Measurements from ENCODE around the gene CFAP44.

The CFAP44 gene

DNA sequence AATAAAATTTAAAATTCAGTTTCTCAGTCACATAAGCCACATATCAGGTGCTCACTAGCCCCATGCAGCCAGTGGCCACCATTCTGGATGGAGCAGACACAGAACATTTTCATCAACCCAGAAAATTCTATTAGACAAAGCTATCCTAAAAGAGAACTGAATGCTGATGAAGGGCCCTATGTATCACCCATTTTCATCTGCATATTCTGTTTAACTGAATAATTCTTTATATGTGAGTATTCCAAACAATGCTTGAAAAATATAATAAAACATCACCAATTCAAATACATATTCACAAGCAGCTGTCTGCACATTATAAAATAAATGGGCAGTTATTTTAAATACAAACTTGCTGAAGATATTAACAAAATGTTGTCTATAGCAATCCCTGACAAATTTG, 14.2 kb upstream of the CFAP44 start:
- H3K9me3 ChIP-seq, result no peaks in the 10 kb centered on the region
- peaks cover 2 to 64% (median 45%) of the 10 kb centered on the region in 3 donors for H3K36me3 ChIP-seq
- DNase-seq, result no peak
- H3K27me3 ChIP-seq, result no peaks in the 10 kb centered on the region
- H3K4me1 ChIP-seq, result no peaks in the 10 kb centered on the region
- H3K4me3 ChIP-seq, result no peak overlapping the region
- intact Hi-C loops (cut with DNase I; ENCODE audit: low total_unique reads), result no loop called here
- no peak overlapping the region for H3K27ac ChIP-seq
- TF ChIP-seq, protein P1, sequence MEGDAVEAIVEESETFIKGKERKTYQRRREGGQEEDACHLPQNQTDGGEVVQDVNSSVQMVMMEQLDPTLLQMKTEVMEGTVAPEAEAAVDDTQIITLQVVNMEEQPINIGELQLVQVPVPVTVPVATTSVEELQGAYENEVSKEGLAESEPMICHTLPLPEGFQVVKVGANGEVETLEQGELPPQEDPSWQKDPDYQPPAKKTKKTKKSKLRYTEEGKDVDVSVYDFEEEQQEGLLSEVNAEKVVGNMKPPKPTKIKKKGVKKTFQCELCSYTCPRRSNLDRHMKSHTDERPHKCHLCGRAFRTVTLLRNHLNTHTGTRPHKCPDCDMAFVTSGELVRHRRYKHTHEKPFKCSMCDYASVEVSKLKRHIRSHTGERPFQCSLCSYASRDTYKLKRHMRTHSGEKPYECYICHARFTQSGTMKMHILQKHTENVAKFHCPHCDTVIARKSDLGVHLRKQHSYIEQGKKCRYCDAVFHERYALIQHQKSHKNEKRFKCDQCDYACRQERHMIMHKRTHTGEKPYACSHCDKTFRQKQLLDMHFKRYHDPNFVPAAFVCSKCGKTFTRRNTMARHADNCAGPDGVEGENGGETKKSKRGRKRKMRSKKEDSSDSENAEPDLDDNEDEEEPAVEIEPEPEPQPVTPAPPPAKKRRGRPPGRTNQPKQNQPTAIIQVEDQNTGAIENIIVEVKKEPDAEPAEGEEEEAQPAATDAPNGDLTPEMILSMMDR (IDR thresholded peaks at IDR 0.05), result no peak

DNA sequence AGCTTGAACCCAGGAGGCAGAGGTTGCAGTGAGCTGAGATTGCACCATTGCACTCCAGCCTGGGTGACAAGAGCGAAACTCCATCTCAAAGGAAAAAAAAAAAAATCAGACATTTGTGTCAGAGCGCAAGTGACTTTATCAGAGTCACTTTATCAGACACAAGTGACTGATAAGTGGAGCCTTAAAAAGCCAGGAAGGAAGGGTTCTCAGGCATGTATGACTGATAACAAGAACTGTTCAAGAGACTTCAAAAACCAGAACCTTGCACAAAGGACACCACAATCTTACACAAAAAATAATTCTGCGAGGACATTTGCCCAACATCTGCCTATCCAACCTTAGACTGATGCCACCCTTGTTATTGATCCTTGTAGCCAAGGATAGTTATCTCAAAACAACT, 13.3 kb upstream of the CFAP44 start:
- H3K36me3 ChIP-seq, result peaks cover 4 to 56% (median 42%) of the 10 kb centered on the region in 3 donors
- TF ChIP-seq, protein P1 (IDR thresholded peaks at IDR 0.05), result no peak

DNA sequence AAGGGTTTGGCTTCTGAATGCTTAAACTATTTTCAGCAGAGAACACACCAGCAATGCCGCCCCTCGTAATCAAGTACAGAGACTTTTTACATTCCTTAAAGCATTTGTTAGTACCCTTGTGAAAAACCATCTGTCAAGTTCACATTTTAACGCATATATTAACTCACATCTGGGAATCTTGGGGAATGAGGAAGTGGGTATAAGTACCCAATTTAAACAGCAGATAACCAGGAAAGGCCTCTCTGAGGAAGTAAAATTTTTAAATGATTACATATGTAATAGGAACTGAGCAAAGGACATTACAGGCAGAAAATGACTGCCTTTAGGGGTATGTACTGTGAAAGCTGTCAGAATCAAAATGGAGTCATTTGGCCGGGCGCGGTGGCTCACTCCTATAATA, 12.8 kb upstream of the CFAP44 start:
- DNase-seq, result no peak
- Histone ChIP-seq H3K9me3 (no peaks in the 10 kb centered on the region), H3K27me3 (no peaks in the 10 kb centered on the region), H3K27ac (no peak overlapping the region), H3K36me3 (peaks cover 5 to 52% (median 40%) of the 10 kb centered on the region in 3 donors), H3K4me3 (no peak overlapping the region), H3K4me1 (no peaks in the 10 kb centered on the region)
- TF ChIP-seq, protein P1 (IDR thresholded peaks at IDR 0.05), result no peak
- intact Hi-C loops (cut with DNase I; ENCODE audit: low total_unique reads), result no loop called here

More for the DNA sequence above, 13.3 kb upstream of the CFAP44 start:
- intact Hi-C loops (cut with DNase I; ENCODE audit: low total_unique reads), result no loop called here
- Histone ChIP-seq H3K4me3 (no peak overlapping the region), H3K27me3 (no peaks in the 10 kb centered on the region), H3K4me1 (no peaks in the 10 kb centered on the region), H3K27ac (no peak overlapping the region), H3K9me3 (no peaks in the 10 kb centered on the region)
- no peak for DNase-seq

DNA sequence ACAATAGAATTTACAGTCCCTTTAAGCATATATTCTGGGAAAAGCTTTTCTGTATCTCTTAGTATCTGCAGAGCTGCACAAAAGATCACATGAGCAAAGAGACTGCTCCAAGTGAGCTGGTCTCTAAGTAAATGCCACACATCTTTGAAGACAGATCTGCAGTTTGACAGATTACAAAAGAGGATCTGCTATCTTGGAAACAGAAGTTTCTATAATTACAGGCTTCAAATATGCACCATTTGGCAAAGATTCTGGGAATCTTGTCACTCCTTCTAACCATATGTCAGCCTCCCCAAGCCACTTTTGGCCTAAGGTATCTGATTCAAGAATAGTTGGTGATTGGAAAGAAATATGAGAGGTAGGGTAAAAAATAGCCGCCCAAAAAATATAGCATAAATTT, 9.6 kb upstream of the CFAP44 start:
- DNase-seq, result no peak
- Histone ChIP-seq H3K9me3 (no peaks in the 10 kb centered on the region), H3K4me1 (no peaks in the 10 kb centered on the region), H3K4me3 (no peak overlapping the region), H3K27me3 (no peaks in the 10 kb centered on the region), H3K27ac (no peak overlapping the region), H3K36me3 (peaks cover 10 to 45% (median 43%) of the 10 kb centered on the region in 3 donors)
- TF ChIP-seq, protein P1 (IDR thresholded peaks at IDR 0.05), result no peak
- intact Hi-C loops (cut with DNase I; ENCODE audit: low total_unique reads), result no loop called here

DNA sequence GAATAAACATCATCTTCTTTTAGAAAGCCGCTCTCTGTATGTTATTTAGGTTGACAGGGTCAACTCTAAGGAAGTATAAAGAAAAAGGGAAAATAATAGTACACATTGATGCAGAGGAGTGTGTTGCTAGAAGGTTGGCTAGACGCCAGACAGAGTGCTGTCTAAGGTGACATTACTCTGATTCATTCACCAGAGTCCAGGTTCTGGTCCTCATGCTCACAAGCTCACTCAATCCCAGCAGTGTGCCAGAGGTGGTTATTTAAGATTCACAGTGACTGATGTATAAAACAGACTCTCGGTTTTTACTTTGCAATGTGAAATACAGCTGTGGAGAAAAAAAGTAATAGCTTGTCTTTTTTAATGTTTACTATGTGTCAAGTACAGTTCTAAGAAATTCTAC, 1.7 kb downstream of the CFAP44 start:
- Histone ChIP-seq H3K27ac (no peak overlapping the region), H3K9me3 (no peaks in the 10 kb centered on the region)

More for the DNA sequence above, 1.7 kb downstream of the CFAP44 start:
- intact Hi-C loops (cut with DNase I; ENCODE audit: low total_unique reads), result no loop called here
- DNase-seq, result no peak
- TF ChIP-seq, protein P1 (IDR thresholded peaks at IDR 0.05), result no peak
- Histone ChIP-seq H3K4me3 (no peak overlapping the region), H3K36me3 (peaks cover 0 to 16% (median 4%) of the 10 kb centered on the region in 3 donors), H3K4me1 (peaks cover 0 to 3% (median 0%) of the 10 kb centered on the region in 4 donors), H3K27me3 (no peaks in the 10 kb centered on the region)
